Trophoblast cell (in vitro differentiated cells and primary cell): Measurements from ENCODE around the gene PARVA.

ENCODE experiments used
- DNase-seq, 2 donors: peaks; one replicate each; pipeline ENCODE4 v3.0.0-alpha.2; 2016
- H2AFZ ChIP-seq: 2 replicates; pipeline ENCODE4 v1.6.1; 2013; ENCODE audit warnings: low read length, moderate library complexity, mild to moderate bottlenecking; ENCODE audit not compliant: insufficient read depth, poor library complexity
- H2AK5ac ChIP-seq: 2 replicates; pipeline ENCODE4 v1.6.1; 2013; ENCODE audit warnings: mild to moderate bottlenecking, low read length
- H2BK120ac ChIP-seq: 2 replicates; pipeline ENCODE4 v1.6.1; 2013; ENCODE audit warnings: low read length, mild to moderate bottlenecking, moderate library complexity; ENCODE audit not compliant: insufficient read depth, poor library complexity
- H2BK12ac ChIP-seq: 2 replicates; pipeline ENCODE4 v1.6.1; 2013; ENCODE audit warnings: mild to moderate bottlenecking, low read length, moderate library complexity
- H2BK5ac ChIP-seq: 2 replicates; pipeline ENCODE4 v1.6.1; 2013; ENCODE audit warnings: low read length, low read depth, moderate library complexity, mild to moderate bottlenecking; ENCODE audit not compliant: poor library complexity
- H3K14ac ChIP-seq: 2 replicates; pipeline ENCODE4 v1.6.1; 2013; ENCODE audit warnings: mild to moderate bottlenecking, low read length
- H3K18ac ChIP-seq: 2 replicates; pipeline ENCODE4 v1.6.1; 2013; ENCODE audit warnings: mild to moderate bottlenecking, low read length
- H3K23ac ChIP-seq: 2 replicates; pipeline ENCODE4 v1.6.1; 2013; ENCODE audit warnings: low read length
- H3K27ac ChIP-seq: 2 replicates; pipeline ENCODE4 v1.5.1; 2013; ENCODE audit warnings: low read depth, mild to moderate bottlenecking, inconsistent platforms, low read length, moderate library complexity
- H3K27me3 ChIP-seq: 2 replicates; pipeline ENCODE4 v1.6.1; 2013; ENCODE audit warnings: inconsistent platforms, mild to moderate bottlenecking, low read length, moderate library complexity; ENCODE audit not compliant: insufficient read depth
- H3K36me3 ChIP-seq, 2 experiments: 1 replicate in 1 of 2; 2 replicates in 1 of 2; pipeline ENCODE4 v1.6.1; 2013; ENCODE audit warnings: low read length in 2 of 2, mild to moderate bottlenecking in 2 of 2, moderate library complexity in 1 of 2; ENCODE audit not compliant: insufficient read depth in 2 of 2, control insufficient read depth in 1 of 2
- H3K4ac ChIP-seq: 2 replicates; pipeline ENCODE4 v1.6.1; 2013; ENCODE audit warnings: low read depth, mild to moderate bottlenecking, low read length, moderate library complexity
- H3K4me1 ChIP-seq, 2 experiments: 1 replicate in 1 of 2; 2 replicates in 1 of 2; pipeline ENCODE4 v1.6.1; 2013; ENCODE audit warnings: low read length in 2 of 2, mild to moderate bottlenecking in 2 of 2, moderate library complexity in 1 of 2; ENCODE audit not compliant: insufficient read depth in 2 of 2, control insufficient read depth in 1 of 2
- H3K4me2 ChIP-seq: 2 replicates; pipeline ENCODE4 v1.6.1; 2013; ENCODE audit warnings: inconsistent platforms, mild to moderate bottlenecking, low read length, moderate library complexity
- H3K4me3 ChIP-seq: 2 replicates; pipeline ENCODE4 v1.5.1; 2013; ENCODE audit warnings: mild to moderate bottlenecking, low read depth, low read length, inconsistent platforms
- H3K79me1 ChIP-seq: one replicate; pipeline ENCODE4 v1.6.1; 2013; ENCODE audit warnings: low read length
- H3K79me2 ChIP-seq: 2 replicates; pipeline ENCODE4 v1.6.1; 2013; ENCODE audit warnings: low read length, mild to moderate bottlenecking; ENCODE audit not compliant: control insufficient read depth, insufficient read depth, poor library complexity
- H3K9ac ChIP-seq: 2 replicates; pipeline ENCODE4 v1.6.1; 2013; ENCODE audit warnings: mild to moderate bottlenecking, low read length
- H3K9me3 ChIP-seq: 2 replicates; pipeline ENCODE4 v1.6.1; 2013; ENCODE audit warnings: low read depth, mild to moderate bottlenecking, control low read depth, inconsistent platforms, low read length; ENCODE audit not compliant: insufficient read depth
- H4K12ac ChIP-seq: 2 replicates; pipeline ENCODE4 v1.6.1; 2013; ENCODE audit warnings: low read depth, mild to moderate bottlenecking, low read length, moderate library complexity
- H4K8ac ChIP-seq: 2 replicates; pipeline ENCODE4 v1.6.1; 2013; ENCODE audit warnings: low read depth, mild to moderate bottlenecking, low read length, moderate library complexity
- H4K91ac ChIP-seq: one replicate; pipeline ENCODE4 v1.6.1; 2013; ENCODE audit warnings: low read depth, mild to moderate bottlenecking, low read length, moderate library complexity
- WGBS: extraction: QIAGEN DNeasy Blood & Tissue Kit; methylation state at CpG from one replicate; pipeline ENCODE4 v1.1.7; 2013; ENCODE audit warnings: missing lambda C conversion rate; ENCODE audit not compliant: insufficient read length, insufficient coverage; ENCODE audit errors: extremely low coverage; 5-methylcytosine and 5-hydroxymethylcytosine counted together

PARVA gene

DNA sequence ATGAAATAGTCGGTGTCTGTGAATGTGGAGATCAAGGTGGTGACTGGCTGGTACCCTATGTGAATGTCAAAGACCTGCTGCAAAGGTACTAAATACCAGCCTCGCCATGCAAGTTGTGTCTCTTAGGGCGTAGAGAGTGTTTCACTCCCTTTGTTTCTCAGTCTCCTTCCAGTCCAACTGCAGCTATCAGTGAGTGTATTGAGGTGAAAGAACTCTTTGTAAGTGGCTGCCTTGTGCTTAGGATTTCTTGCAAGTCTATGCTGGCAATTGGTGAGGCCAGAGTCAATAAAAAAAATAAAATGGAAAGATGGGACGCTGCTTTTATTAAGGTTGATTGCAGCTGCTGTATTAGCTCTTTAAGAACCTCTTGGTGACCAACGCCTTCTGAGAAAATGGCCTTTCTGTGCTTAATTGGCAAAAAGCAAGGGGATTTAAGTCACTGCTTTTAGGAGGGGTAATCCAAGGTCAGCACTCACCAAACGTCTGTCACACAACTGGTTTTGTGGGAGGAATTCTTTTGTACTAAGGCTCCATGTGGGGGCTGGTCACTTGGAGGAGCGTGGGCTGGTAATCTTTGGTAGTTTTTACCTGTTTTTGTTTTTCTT is 95.1 kb downstream of the PARVA start:
- Histone ChIP-seq H3K79me2 (peaks cover 3% of the 10 kb centered on the region), H4K8ac (no peak overlapping the region), H3K27ac (no peak overlapping the region), H3K79me1 (peaks cover 2% of the 10 kb centered on the region), H4K12ac (no peak overlapping the region), H3K27me3 (no peaks in the 10 kb centered on the region), H2BK120ac (no peak overlapping the region), H3K23ac (no peak overlapping the region), H3K9me3 (no peaks in the 10 kb centered on the region), H3K9ac (no peak overlapping the region), H3K4me3 (no peak overlapping the region), H3K4ac (no peak overlapping the region), H3K36me3 (peaks cover 24 to 33% of the 10 kb centered on the region in 2 experiments), H2AFZ (no peak overlapping the region), H2BK5ac (no peak overlapping the region), H3K4me2 (no peak overlapping the region), H2BK12ac (no peak overlapping the region), H2AK5ac (peak overlapping the region; percentile 50), H3K4me1 (peaks cover 11 to 16% of the 10 kb centered on the region in 2 experiments), H3K14ac (peak overlapping the region; percentile 20), H3K18ac (no peak overlapping the region), H4K91ac (no peak overlapping the region)
- WGBS: no CpG with 5 or more reads among the region's 7 CpGs
- peak in 1 of 2 donors; percentile 44 for DNase-seq

DNA sequence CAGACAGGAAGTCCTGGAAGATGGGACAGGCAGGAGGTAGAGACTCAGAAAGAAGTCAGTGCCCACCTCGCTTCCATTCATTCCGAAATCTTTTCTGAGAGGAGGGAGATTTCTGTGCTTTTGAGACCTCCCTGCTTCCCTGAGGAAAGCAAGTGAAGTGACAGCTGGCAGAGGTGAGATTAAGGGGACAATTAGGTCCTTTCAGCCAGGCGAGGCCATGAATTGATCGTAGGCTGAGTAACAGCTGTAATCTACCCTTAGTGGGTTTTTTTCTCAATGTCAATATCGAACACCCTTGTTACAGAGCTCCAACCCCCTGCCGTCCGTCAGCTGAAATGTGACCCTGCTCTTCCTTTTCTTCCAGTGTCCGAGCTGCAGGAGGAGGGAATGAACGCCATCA is 96.0 kb downstream of the PARVA start:
- H3K14ac ChIP-seq: peak overlapping the region; percentile 11
- DNase-seq: no peak
- no peak overlapping the region for H3K23ac ChIP-seq
- peaks cover 3% of the 10 kb centered on the region for H3K79me2 ChIP-seq
- no peak overlapping the region for H3K9ac ChIP-seq
- no peak overlapping the region for H3K27ac ChIP-seq
- H3K4me1 ChIP-seq: peaks cover 11 to 16% of the 10 kb centered on the region in 2 experiments
- no peaks in the 10 kb centered on the region for H3K27me3 ChIP-seq
- H3K4ac ChIP-seq: no peak overlapping the region
- no peak overlapping the region for H2BK5ac ChIP-seq
- H4K12ac ChIP-seq: no peak overlapping the region
- peak overlapping the region; percentile 24 for H2AK5ac ChIP-seq
- peak overlapping the region; percentile 51 for H4K91ac ChIP-seq
- H3K9me3 ChIP-seq: no peaks in the 10 kb centered on the region
- H3K4me3 ChIP-seq: no peak overlapping the region
- peaks cover 2% of the 10 kb centered on the region for H3K79me1 ChIP-seq
- no peak overlapping the region for H3K4me2 ChIP-seq
- WGBS: no CpG with 5 or more reads among the region's 9 CpGs
- H4K8ac ChIP-seq: no peak overlapping the region
- no peak overlapping the region for H2BK12ac ChIP-seq
- H3K18ac ChIP-seq: peak overlapping the region; percentile 10
- no peak overlapping the region for H2BK120ac ChIP-seq
- no peak overlapping the region for H2AFZ ChIP-seq
- H3K36me3 ChIP-seq: peaks cover 26 to 39% of the 10 kb centered on the region in 2 experiments

DNA sequence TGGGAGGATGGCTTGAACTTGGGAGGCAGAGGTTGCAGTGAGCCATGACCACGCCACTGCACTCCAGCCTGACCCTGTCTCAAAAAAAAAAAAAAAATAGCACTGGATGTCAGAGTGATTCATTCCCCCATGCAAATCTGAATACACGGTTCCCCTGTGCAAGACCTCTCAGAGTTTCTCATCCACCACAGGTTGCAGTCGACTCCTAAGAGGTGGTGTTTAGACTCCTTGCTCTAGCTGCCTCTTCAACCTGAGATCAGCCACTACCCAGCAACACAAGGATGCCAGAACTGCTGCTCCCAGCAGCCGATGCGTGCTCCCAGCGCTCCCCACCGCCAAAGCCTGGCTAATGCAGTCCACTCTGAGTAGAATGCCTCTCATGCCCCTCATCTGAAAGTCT is 97.5 kb downstream of the PARVA start:
- no peak overlapping the region for H2BK120ac ChIP-seq
- H4K8ac ChIP-seq: no peak overlapping the region
- H2AK5ac ChIP-seq: no peak overlapping the region
- no peak overlapping the region for H4K91ac ChIP-seq
- no peaks in the 10 kb centered on the region for H3K9me3 ChIP-seq
- H3K14ac ChIP-seq: no peak overlapping the region
- H2BK12ac ChIP-seq: no peak overlapping the region
- peaks cover 3% of the 10 kb centered on the region for H3K79me2 ChIP-seq
- H3K27me3 ChIP-seq: no peaks in the 10 kb centered on the region
- H4K12ac ChIP-seq: no peak overlapping the region
- no peak overlapping the region for H3K4me2 ChIP-seq
- H2AFZ ChIP-seq: no peak overlapping the region
- DNase-seq: no peak
- peaks cover 11 to 16% of the 10 kb centered on the region in 2 experiments for H3K4me1 ChIP-seq
- H3K4ac ChIP-seq: no peak overlapping the region
- no peak overlapping the region for H3K27ac ChIP-seq
- no peak overlapping the region for H3K18ac ChIP-seq
- H3K9ac ChIP-seq: no peak overlapping the region
- H3K4me3 ChIP-seq: no peak overlapping the region
- no CpG with 5 or more reads among the region's 7 CpGs for WGBS
- no peak overlapping the region for H3K23ac ChIP-seq
- H3K36me3 ChIP-seq: peaks cover 28 to 45% of the 10 kb centered on the region in 2 experiments
- no peak overlapping the region for H2BK5ac ChIP-seq
- H3K79me1 ChIP-seq: peaks cover 2% of the 10 kb centered on the region

DNA sequence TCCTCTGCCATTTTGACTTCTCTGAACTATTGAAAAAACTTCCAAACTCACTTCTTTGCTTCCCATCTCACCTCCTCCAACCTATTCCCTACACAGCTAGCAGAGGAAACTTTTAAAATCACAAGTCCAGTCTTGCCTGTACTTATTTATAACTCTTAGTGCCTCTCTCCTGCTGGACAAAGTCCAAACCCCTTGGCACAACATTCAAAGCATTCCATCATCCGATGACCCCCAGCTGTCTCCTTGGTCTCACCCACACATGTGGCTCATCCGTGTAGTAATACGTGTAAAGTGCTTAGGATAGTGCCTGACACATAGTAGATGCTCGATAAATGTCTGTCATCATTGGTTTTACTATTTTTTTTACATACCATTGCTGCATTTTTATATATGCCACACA is 101.4 kb downstream of the PARVA start:
- Histone ChIP-seq H3K27me3 (no peaks in the 10 kb centered on the region), H3K79me1 (peaks cover 3% of the 10 kb centered on the region), H3K4ac (no peak overlapping the region), H4K91ac (no peak overlapping the region), H2BK120ac (no peak overlapping the region), H3K9ac (no peak overlapping the region), H4K8ac (no peak overlapping the region), H3K79me2 (no peaks in the 10 kb centered on the region), H3K4me2 (no peak overlapping the region), H3K18ac (no peak overlapping the region), H2AK5ac (no peak overlapping the region), H3K27ac (no peak overlapping the region), H2AFZ (no peak overlapping the region), H3K9me3 (no peaks in the 10 kb centered on the region), H2BK12ac (no peak overlapping the region), H3K36me3 (peaks cover 26 to 51% of the 10 kb centered on the region in 2 experiments), H3K23ac (no peak overlapping the region), H2BK5ac (no peak overlapping the region), H3K4me3 (no peak overlapping the region), H4K12ac (no peak overlapping the region), H3K14ac (no peak overlapping the region), H3K4me1 (peaks cover 10% of the 10 kb centered on the region in 2 experiments)
- no CpG with 5 or more reads among the region's 4 CpGs for WGBS
- no peak for DNase-seq
